GM18861 (cell line): ENCODE data around the gene CLIP3.
"Not testable (repeated sequence)": the region's sequence is repeated elsewhere in the genome, so short reads cannot be mapped to it uniquely, and the experiment has no call there.

Experiments used
- ATAC-seq: cut with Tn5 transposase; IDR thresholded peaks from one replicate; pipeline ENCODE4 v1.9.1; 2021; ENCODE audit not compliant: unreplicated experiment

CLIP3 gene

DNA sequence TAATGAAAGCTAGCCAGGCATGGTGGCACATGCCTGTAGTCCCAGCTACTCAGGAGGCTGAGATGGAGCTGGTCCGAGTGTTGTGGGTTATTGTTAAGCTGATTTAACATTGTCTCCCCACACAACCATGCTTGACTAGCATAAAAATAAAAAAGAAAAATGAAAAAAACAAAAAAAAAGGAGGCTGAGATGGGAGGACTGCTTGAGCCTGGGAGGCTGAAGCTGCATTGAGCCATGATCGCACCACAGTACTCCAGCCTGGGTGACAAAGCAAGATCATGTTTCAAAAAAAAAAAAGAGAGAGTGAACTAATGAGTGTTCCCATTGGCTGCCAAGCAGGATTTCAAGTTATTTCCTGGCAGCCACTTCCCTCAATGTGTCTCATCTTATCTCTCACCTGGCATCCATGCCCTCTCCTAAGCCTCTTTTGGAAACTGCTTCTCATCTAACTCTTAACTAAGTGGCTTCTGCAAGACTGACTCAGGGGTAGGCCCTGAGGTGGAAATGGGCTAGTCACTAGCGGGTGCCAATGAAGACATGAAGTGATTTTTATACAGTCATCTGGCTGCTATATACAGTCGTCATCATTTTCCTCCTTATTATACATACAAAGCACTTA is 16.5 kb upstream of the CLIP3 start:
- no peak for ATAC-seq

- no peak for ATAC-seq
Observed at GRCh38 chr19:36047835-36048234, 15.2 kb upstream of the CLIP3 start.

- ATAC-seq = no peak
Observed at GRCh38 chr19:36046443-36047050, 13.9 kb upstream of the CLIP3 start.

GRCh38 chr19:36043952-36044351 is 11.3 kb upstream of the CLIP3 start:
- no peak for ATAC-seq

DNA sequence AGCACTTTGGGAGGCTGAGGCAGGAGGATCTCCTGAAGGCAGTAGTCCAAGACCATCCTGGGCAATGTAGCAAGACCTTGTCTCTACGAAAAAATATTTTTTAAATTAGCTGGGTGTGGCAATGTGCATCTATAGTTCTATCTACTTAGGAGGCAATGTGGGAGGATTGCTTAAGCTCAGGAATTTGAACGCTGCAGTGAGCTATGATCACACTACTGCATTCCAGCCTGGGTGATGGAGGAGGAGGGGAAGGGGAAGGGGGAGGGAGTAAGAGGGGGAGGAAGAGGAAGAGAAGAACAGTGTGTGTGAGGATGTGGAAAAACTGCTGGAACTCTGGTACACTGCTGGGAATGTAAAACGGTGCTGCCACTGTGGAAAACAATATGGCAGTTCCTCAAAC is 9.2 kb upstream of the CLIP3 start:
- no peak for ATAC-seq

DNA sequence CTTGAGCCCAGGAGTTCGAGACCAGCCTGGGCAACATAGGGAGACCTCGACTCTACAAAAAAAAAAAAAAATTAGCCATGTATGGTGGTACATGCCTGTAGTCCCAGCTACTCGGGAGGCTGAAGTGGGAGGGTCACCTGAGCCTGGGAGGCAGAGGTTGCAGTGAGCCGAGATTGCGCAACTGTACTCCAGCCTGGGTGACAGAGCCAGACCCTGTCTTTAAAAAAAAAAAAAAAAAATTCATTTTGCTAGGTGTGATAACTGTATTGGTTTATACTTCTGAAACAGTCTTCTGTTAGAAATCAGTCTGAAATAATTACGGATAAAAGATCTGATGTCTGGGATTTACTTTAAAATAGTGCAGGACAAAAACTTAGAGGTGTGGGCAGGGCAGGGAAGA is 8.4 kb upstream of the CLIP3 start:
- not testable (repeated sequence) for ATAC-seq

GRCh38 chr19:36040495-36040894 is 7.8 kb upstream of the CLIP3 start:
- ATAC-seq = no peak

DNA sequence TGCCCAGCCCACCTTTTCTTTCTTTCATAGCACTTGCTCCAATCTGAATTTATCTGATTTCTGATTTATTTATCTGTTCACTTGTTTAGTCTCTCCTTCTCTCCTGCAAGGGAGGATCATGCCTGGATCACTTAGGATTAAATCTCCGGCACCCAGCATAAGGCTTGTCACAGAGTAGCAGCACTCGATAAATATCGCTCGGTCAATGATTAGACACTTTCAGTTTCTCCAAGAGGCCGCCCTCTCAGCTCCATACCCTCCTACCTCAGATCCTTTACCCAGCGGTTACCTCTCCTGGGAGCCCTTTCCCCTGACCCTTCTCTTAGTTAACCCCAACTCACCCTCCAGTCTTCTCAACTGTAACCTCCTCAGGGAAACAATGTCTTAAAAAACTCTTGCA is 1.4 kb downstream of the CLIP3 start:
- ATAC-seq = no peak

DNA sequence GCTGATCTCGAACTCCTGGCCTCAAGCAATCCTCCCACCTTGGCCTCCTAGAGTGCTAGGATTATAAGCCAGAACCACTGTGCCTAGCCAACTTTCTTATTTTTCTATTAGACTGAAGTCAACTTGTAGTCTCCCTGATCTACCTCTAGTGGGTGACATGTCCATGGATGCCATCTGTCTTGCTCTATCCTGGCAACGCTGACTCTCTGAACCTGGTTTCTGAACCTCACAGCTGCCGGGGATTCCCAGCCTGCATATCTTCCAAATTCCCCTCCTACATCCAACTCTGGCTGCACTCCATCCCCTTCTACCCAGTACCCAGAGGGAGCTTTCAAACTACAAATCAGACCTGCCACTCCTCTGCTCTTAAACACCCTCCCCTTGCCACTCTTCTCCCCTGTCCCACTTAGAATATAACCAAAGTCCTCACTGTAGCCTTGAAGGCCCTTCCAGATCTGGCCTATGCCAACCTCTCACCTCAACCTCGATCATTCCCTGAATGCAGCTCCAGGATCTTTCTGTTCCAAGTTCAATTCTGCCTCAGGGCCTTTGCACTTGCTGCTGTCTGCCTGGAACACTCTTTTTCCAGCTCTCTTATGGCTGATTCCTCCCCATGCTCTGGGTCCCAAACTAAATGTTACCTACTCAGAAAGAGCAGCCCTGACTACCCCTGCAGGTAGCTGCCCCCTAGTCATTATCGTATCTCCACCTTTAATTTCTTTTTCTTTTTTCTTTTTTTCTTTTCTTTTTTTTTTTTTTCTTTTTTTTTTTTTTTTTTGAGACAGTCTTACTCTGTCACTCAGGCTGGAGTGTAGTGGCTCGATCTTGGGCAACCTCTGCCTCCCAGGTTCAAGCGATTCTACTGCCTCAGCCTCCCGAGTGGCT is 2.2 kb downstream of the CLIP3 start:
- ATAC-seq = no peak

DNA sequence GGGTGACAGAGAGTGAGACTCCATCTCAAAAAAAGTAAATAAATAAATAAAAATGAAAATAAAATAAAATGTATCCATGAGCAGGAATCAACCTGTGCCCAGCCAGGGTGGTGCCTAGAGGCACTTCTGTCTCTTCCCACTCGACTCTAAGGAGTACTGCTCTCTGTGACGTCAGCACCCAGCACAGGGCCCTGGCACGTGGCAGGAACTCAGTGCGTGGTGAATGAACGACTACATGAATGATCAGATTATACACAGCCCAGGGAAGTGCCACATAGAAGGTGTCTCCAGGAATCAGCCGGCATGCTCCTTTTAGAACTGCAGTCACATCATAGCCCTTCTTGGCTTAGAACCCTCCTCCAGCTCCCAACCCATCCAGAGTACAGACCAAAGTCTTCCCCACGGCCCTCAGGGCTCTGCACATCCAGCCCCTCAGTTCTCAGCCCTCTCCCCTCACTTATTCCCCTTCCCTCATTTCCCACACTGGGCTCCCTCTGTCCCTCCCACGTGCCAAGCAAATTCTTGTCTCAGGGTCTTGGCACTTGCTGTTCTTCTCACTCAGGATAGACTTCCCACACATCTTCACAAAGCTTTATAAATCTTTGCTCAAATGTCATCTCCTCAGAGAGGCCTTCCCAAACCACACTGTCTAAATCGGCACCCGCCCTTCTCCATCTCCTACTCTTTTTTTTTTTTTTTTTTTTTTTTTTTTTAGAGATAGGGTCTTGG is 4.2 kb downstream of the CLIP3 start:
- no peak for ATAC-seq

DNA sequence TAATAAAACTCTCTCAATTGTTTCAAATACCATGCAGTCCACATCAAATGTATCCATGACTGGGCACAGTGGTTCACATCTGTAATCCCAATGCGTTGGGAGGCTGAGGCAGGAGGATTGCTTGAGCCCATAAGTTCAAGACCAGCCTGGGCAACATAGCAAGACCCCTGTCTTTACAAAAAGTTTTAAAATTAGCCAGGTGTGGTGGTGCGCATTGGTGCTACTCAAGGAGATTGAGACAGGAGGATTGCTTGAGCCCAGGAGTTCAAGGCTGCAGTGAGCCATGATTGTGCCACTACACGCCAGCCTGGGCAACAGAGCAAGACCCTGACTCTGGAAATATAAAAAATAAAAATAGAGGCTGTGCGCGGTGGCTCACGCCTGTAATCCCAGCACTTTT is 5.0 kb downstream of the CLIP3 start:
- no peak for ATAC-seq

DNA sequence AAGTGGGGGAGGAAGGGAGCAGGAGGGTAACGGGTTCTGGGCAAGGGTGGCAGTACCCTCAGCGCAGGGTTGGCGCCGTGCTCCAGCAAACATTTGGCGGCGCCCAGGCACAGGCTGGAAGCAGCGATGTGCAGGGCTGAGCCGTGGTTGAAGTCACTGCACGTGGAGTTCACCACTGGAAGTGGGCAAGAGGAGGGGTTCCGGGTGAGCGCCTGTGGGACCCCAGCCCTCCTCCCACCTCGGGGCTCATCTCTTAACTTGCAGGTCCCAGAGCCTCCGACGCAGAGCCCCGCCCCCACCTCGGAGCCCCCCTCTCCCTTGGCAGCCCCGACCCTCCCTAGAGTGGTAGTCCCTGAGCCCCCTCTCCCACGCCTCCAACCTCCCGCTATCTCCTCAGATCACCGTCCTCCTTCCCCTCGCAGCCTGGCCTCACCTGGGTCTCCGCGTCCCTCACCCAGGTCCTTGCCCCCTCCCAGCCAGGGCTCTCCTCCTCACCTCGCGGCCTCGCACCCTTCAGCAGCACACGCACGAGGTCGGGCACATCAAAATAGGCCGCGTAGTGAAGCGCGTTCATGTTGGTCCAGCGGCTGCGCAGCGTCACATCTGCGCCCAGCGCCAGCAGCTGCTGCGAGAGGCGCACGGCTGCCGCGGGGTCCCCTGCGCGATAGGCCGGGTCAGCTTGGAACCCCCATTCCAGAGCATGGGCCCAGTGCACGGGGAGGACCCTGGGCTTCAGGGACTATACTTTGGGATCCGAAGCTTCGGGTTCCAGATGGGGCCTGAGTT is 6.4 kb downstream of the CLIP3 start:
- ATAC-seq = no peak

DNA sequence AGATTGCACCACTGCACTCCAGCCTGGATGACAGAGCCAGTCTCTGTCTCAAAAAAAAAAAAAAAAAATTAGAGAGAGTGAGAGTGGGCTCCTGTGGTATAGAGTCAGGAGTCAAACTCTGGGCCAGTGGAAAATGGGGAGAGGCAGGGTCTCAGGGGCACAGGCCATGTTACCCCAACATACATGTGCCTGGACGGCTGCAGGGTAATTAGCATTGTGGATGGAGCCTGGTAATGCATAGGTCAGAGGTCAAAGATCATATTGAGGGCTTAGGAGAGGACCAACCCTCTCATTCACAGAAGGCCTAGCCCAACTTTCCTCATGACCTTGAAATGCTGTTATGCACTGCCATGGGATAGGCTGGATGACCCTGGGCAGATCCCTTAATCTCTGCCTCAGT is 7.1 kb downstream of the CLIP3 start:
- ATAC-seq = no peak

- no peak for ATAC-seq
Observed at GRCh38 chr19:36023432-36023831, 9.2 kb downstream of the CLIP3 start.

DNA sequence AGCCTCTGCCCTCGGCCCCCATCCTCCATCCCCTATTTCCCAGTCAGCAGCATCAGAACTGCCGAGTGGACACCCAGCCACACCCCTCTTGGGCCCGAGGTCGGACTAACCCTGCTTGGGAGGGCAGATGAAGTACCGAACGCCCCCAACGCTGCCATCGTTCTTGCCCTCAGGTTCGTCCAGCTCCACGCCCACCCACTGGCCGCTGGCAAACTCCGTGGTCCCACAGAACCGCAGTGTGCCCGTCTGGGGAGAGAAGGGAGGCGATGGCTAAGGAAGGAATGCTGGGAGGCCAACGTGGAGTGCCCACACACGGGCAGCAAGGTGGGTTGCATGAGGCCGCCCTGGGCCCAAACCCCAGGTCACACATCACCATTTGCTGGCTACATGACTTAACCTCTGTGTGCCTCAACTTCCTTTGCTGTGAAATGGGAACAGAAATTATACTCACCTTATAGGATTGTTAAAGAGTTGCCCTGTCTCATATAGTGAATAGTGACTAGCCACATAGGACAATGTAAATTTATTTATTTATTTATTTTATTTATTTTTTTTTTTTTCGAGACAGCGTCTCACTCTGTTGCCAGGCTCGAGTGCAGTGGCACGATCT is 13.5 kb downstream of the CLIP3 start:
- ATAC-seq = no peak

DNA sequence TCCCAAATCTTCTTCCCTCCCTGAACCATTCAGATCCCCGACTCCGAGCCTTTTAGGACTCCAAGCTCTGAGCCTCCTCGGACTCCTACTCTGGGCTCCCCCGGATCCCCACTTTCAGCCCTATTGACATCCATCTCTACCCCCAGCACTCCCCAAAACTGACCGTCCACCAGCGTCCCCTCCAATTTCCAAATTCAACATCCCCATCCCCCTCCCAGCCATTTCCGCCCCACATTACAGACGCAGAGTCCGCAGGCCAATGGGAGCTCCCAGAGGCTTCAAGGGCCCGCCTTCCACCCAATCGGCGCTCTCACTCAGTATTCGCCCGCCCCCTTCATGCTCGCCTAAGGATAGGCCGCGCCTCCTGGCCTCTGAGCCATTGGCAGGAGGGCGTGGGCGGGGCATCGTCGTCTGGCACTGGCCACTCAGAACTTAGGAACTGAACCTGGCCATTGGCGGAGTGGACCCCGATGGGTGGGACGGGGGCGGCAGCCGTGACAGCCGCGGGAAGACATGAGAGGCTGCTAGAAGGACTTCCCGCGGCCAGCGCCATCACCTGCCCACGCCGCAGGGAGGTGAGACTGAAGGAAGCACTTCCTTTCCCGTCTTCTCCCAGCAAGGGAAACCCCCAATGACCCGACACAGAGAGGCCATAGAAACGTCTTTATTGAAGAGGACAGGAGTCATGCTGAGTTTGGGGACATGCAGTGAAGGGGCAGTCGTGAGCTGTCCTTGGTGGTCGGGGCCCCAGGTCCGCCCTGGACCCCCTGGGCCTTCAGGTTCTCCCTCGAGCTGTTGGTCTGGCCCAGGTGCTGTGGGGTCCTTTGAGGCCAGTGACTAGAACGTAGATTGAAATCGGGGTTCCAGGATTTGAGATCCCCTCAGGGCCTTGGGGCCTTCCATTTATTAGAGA is 18.4 kb downstream of the CLIP3 start, which contains the start of gene ALKBH6:
Gene ALKBH6, minus strand, starts transcription at position 202 of the 913 bp plus-strand sequence. CDS start 816 bp downstream, outside the sequence.
- ATAC-seq = peak; percentile 89

DNA sequence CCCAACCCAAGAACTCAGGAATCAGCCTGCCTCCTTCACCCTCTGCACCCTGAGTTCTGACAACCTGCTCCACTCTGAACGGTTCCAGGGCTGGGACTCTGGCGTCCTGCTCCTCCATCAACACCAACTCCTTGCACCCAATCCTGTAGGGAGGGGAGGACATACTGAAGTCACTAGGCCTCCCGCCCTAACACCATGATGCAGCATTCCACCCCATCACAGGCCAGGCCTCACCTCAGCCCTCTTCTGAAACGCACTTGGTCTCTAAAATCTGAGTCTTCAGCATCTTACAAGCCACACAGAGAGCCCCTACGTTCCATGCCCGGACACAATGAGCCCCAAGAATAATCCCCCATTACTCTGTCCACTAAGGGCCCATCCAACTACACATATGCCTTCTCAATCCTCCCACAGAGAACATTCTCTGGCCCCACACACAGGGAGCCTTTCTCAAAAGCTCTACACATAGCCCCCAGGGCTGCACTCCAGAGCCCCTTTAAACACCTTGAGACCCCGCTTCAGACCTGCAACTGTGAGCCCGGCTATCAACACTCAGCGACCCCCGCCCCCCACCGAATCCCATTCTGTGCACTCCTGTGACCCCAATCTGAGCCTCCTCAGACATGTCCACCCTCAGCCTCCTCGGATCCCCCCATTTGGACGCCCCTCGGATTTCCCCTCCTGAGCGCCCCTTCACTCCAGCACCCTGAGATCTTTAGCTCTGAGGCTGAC is 19.2 kb downstream of the CLIP3 start:
- no peak for ATAC-seq

GRCh38 chr19:36010402-36010801 is 22.3 kb downstream of the CLIP3 start:
- ATAC-seq = no peak
